HepG2 (cell line): Measurements from ENCODE around the gene DCC.

Source experiments
- KLF9 ChIP-seq: IDR thresholded peaks from 2 replicates; pipeline ENCODE4 v1.6.1; 2016; ENCODE audit warnings: low read depth
- MAZ ChIP-seq, 2 experiments: sonication (generic) in 1 of 2; formaldehyde crosslinking in 1 of 2; IDR thresholded peaks; 2 replicates each; pipeline versions ENCODE4 v1.5.0 to v1.6.1; 2012 to 2020; ENCODE audit warnings: low read depth in 2 of 2, mild to moderate bottlenecking in 2 of 2, borderline replicate concordance in 1 of 2, improper control_type of control experiment in 1 of 2, low read length in 1 of 2, missing genetic modification reagents in 1 of 2, moderate library complexity in 1 of 2
- NONO ChIP-seq, 2 experiments: fragments of 450-650 bp in 1 of 2; sonication (generic) in 1 of 2; formaldehyde crosslinking in 1 of 2; IDR thresholded peaks in 1 of 2; conservative IDR thresholded peaks in 1 of 2; 2 replicates each; pipeline versions ENCODE4 v1.6.1 to v1.8.0; 2017 to 2022; ENCODE audit warnings: mild to moderate bottlenecking in 1 of 2, missing genetic modification reagents in 1 of 2, moderate library complexity in 1 of 2
- POLR2AphosphoS2 ChIP-seq: IDR thresholded peaks from 2 replicates; pipeline ENCODE4 v1.6.1; 2011; ENCODE audit warnings: low read depth, low read length, improper control_type of control experiment
- RAD21 ChIP-seq: fragments of 450-650 bp; formaldehyde crosslinking; IDR thresholded peaks from 2 replicates; pipeline ENCODE4 v1.5.0; 2020; ENCODE audit warnings: mild to moderate bottlenecking
- REXO4 ChIP-seq: sonication (generic); formaldehyde crosslinking; IDR thresholded peaks from 2 replicates; pipeline ENCODE4 v1.8.0; 2022; ENCODE audit warnings: missing genetic modification reagents, mild to moderate bottlenecking, borderline replicate concordance
- ZBTB38 ChIP-seq: sonication (generic); formaldehyde crosslinking; IDR thresholded peaks from 2 replicates; pipeline ENCODE4 v1.5.1; 2020; ENCODE audit warnings: mild to moderate bottlenecking, missing genetic modification reagents
- TF ChIP-seq, protein P1 (sequence below): sonication (generic); formaldehyde crosslinking; IDR thresholded peaks from 2 replicates; pipeline ENCODE4 v1.4.0; 2020; ENCODE audit warnings: missing genetic modification reagents
- TF ChIP-seq, protein P2 (sequence below): sonication (generic); formaldehyde crosslinking; IDR thresholded peaks from 2 replicates; pipeline ENCODE4 v1.5.0; 2020; ENCODE audit warnings: mild to moderate bottlenecking, missing genetic modification reagents, moderate library complexity
- TF ChIP-seq, protein P3 (sequence below): IDR thresholded peaks from 2 replicates; pipeline ENCODE4 v1.6.1; 2016; ENCODE audit warnings: missing compliant biosample characterization, missing genetic modification reagents, borderline replicate concordance
- TF ChIP-seq, protein P4 (sequence below): sonication (generic); formaldehyde crosslinking; conservative IDR thresholded peaks from 2 replicates; pipeline ENCODE4 v1.4.0; 2020; ENCODE audit warnings: missing genetic modification reagents

DNA sequence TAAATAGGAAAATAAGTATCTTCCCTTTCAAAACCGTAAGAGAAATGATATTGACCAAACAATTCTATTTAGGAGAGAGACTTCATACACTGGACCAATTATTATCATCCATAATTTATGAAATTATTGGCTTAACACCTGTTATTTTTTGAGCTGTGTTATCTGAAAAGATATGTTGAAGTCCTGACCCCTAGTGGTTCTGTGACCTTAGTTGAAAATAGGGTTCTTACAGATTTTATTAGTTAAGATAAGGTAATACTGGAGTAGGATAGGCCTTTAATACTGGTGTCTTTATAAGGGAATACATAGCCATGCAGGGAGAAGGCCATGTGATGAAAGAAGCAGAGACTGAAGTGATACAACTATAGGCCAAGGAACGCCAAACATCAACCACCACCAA is 659.6 kb downstream of the DCC start:
- TF ChIP-seq RAD21 (no peak), ZBTB38 (CRISPR knock-in tag) (no peak), REXO4 (CRISPR knock-in tag) (no peak), POLR2AphosphoS2 (no peak), KLF9 (CRISPR knock-in tag) (no peak), NONO (IDR thresholded peaks at IDR 0.05) (no peak), NONO (CRISPR knock-in tag; conservative IDR thresholded peaks at IDR 0.05) (no peak), MAZ (IDR thresholded peaks at IDR 0.05; ENCODE audit: borderline replicate concordance, low read depth, low read length) (no peak), MAZ (CRISPR knock-in tag; IDR thresholded peaks at IDR 0.05; ENCODE audit: low read depth) (no peak)
- TF ChIP-seq, protein P1, sequence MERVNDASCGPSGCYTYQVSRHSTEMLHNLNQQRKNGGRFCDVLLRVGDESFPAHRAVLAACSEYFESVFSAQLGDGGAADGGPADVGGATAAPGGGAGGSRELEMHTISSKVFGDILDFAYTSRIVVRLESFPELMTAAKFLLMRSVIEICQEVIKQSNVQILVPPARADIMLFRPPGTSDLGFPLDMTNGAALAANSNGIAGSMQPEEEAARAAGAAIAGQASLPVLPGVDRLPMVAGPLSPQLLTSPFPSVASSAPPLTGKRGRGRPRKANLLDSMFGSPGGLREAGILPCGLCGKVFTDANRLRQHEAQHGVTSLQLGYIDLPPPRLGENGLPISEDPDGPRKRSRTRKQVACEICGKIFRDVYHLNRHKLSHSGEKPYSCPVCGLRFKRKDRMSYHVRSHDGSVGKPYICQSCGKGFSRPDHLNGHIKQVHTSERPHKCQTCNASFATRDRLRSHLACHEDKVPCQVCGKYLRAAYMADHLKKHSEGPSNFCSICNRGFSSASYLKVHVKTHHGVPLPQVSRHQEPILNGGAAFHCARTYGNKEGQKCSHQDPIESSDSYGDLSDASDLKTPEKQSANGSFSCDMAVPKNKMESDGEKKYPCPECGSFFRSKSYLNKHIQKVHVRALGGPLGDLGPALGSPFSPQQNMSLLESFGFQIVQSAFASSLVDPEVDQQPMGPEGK, result no peak
- TF ChIP-seq, protein P2, sequence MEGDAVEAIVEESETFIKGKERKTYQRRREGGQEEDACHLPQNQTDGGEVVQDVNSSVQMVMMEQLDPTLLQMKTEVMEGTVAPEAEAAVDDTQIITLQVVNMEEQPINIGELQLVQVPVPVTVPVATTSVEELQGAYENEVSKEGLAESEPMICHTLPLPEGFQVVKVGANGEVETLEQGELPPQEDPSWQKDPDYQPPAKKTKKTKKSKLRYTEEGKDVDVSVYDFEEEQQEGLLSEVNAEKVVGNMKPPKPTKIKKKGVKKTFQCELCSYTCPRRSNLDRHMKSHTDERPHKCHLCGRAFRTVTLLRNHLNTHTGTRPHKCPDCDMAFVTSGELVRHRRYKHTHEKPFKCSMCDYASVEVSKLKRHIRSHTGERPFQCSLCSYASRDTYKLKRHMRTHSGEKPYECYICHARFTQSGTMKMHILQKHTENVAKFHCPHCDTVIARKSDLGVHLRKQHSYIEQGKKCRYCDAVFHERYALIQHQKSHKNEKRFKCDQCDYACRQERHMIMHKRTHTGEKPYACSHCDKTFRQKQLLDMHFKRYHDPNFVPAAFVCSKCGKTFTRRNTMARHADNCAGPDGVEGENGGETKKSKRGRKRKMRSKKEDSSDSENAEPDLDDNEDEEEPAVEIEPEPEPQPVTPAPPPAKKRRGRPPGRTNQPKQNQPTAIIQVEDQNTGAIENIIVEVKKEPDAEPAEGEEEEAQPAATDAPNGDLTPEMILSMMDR, result no peak
- TF ChIP-seq, protein P3, sequence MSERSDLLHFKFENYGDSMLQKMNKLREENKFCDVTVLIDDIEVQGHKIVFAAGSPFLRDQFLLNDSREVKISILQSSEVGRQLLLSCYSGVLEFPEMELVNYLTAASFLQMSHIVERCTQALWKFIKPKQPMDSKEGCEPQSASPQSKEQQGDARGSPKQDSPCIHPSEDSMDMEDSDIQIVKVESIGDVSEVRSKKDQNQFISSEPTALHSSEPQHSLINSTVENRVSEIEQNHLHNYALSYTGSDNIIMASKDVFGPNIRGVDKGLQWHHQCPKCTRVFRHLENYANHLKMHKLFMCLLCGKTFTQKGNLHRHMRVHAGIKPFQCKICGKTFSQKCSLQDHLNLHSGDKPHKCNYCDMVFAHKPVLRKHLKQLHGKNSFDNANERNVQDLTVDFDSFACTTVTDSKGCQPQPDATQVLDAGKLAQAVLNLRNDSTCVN, result no peak
- TF ChIP-seq, protein P4, sequence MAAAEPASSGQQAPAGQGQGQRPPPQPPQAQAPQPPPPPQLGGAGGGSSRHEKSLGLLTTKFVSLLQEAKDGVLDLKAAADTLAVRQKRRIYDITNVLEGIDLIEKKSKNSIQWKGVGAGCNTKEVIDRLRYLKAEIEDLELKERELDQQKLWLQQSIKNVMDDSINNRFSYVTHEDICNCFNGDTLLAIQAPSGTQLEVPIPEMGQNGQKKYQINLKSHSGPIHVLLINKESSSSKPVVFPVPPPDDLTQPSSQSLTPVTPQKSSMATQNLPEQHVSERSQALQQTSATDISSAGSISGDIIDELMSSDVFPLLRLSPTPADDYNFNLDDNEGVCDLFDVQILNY (CRISPR knock-in tag), result no peak
